Measurements from ENCODE around the gene LTO1. TPM values are rescaled to one million over a fixed set of nuclear protein-coding genes. Genes with fewer than 3 reads are reported as not detected.

The LTO1 gene, protein sequence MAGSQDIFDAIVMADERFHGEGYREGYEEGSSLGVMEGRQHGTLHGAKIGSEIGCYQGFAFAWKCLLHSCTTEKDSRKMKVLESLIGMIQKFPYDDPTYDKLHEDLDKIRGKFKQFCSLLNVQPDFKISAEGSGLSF
- polyA plus RNA-seq (2011; rRNA removed) (13.7 and 14.5 TPM in 2 replicates), polyA minus RNA-seq (2011; rRNA and poly(A)+ RNA removed) (6.7 and 7.5 TPM in 2 replicates)

DNA sequence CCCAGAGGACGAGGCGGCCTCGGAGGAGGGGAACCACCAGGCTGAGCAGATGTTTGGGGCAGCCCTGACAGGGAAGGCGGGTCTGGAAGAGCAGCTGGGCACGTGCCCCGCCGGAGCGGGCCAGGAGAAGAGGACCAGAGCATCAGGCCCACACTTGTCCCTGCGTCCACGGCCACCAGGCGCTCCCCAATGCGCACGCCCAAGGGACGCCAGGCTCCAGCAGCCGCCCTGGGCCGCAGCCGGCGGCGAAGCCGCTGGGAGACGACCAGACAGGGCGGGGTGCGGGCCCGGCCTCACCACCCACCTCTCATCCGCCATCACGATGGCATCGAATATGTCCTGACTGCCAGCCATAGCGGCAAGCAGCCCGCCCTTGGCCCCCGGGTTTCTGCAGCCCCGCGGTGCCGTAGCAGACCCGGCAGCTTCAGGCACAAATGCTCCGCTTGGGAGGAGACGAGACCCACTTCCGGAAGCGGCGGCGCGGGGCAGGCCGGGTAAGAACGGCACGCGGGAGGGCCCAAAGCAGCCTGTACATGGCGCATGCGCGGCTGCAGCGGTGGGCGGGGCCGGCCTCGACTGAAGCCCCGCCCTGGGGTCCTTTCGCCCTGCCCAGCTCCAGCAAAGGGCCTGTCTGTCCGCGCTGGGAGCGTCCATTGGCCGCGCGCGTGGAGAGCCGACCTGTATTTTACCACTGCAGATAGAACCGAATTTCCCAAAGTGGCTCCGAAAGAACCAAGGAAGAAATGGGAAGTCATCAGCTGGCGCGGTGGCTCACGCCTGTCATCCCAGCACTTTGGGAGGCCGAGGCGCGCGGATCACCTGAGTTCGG, at the start of gene LTO1:
TSS of gene LTO1 (minus strand) at position 468 of the 829 bp plus-strand sequence. CDS start at position 354, 114 bp downstream.
- Histone ChIP-seq H3K27me3 (ENCODE audit: control insufficient read depth, insufficient read depth, low read length) (no peaks in the 10 kb centered on the region), H3K4me3 (ENCODE audit: low read depth, low read length) (peak within 1 kb of the TSS; percentile 88), H3K36me3 (ENCODE audit: control insufficient read depth, insufficient read depth, low read length) (peaks cover 5% of the 10 kb centered on the region)
- CTCF ChIA-PET: interaction anchor here (0.6 to 3.0 kb wide), 7 partner anchors 11 to 575 kb away, joined by 3 to 11 read pairs (median 4); no protein-coding TSS in a partner anchor
- peak; percentile 79 for DNase-seq (ENCODE audit: low read depth)
- POLR2A ChIA-PET: interaction anchor here (0.6 kb wide), 1 partner anchor 31 kb away, joined by 8 read pairs; no protein-coding TSS in a partner anchor
- TF ChIP-seq, protein P1, sequence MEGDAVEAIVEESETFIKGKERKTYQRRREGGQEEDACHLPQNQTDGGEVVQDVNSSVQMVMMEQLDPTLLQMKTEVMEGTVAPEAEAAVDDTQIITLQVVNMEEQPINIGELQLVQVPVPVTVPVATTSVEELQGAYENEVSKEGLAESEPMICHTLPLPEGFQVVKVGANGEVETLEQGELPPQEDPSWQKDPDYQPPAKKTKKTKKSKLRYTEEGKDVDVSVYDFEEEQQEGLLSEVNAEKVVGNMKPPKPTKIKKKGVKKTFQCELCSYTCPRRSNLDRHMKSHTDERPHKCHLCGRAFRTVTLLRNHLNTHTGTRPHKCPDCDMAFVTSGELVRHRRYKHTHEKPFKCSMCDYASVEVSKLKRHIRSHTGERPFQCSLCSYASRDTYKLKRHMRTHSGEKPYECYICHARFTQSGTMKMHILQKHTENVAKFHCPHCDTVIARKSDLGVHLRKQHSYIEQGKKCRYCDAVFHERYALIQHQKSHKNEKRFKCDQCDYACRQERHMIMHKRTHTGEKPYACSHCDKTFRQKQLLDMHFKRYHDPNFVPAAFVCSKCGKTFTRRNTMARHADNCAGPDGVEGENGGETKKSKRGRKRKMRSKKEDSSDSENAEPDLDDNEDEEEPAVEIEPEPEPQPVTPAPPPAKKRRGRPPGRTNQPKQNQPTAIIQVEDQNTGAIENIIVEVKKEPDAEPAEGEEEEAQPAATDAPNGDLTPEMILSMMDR (IDR thresholded peaks at IDR 0.05; ENCODE audit: insufficient read depth, low read depth, low read length): no peak

DNA sequence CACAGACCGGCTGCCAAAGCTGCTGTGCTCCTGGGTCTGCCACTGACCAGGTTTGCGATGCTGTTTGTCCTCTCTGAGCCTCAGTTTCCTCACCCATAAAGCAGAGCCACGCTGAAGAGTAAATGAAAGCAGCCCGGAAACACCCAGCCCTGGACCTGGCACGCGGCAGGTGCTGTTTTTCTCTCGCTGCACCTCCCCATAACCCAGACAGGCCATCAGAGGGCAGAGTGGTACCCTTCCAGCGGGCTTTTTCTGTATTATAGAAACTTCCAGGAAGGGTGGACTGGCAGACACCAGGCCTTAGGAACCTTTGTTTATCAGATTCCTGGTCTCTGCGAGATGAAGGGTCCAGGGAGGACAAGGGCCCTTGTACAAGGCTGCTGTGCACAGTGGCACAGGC, 46.6 kb upstream of the LTO1 start:
- TF ChIP-seq, protein P1 (IDR thresholded peaks at IDR 0.05; ENCODE audit: insufficient read depth, low read depth, low read length): 0 out of 2 replicates have a peak, but pooled peaks have one; percentile 18
- Histone ChIP-seq H3K27me3 (ENCODE audit: control insufficient read depth, insufficient read depth, low read length) (peaks cover 50% of the 10 kb centered on the region), H3K36me3 (ENCODE audit: control insufficient read depth, insufficient read depth, low read length) (no peaks in the 10 kb centered on the region), H3K4me3 (ENCODE audit: low read depth, low read length) (no peak overlapping the region)
- CTCF ChIA-PET: interaction anchor here (1.3 to 2.1 kb wide), 4 partner anchors 21 to 79 kb away, joined by 3 to 11 read pairs (median 5); no protein-coding TSS in a partner anchor
- DNase-seq (ENCODE audit: low read depth): no peak
- POLR2A ChIA-PET: no interaction called here

DNA sequence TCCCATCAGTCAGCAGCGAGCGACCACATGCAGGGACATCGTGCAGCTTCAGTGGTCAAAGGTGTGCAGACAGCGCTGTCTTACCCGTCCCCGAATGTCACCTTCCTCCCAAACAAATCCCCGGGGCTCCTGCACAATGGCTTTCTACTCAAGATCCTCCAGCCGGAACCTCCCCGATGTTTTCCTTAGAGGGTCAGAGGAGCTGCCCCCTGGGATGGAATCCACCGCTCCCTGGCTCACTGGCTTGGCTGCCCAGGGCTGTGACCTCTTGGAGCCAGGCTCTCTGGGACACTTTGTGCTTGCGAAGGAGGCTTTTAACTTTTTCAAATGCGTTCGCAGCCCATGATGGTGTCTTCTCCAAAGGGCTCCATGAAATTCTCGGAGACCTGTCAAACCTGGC, 46.0 kb upstream of the LTO1 start:
- TF ChIP-seq, protein P1 (IDR thresholded peaks at IDR 0.05; ENCODE audit: insufficient read depth, low read depth, low read length): no peak
- DNase-seq (ENCODE audit: low read depth): no peak
- no peak overlapping the region for H3K4me3 ChIP-seq (ENCODE audit: low read depth, low read length)
- H3K36me3 ChIP-seq (ENCODE audit: control insufficient read depth, insufficient read depth, low read length): no peaks in the 10 kb centered on the region
- H3K27me3 ChIP-seq (ENCODE audit: control insufficient read depth, insufficient read depth, low read length): peaks cover 49% of the 10 kb centered on the region
- POLR2A ChIA-PET: no interaction called here
- CTCF ChIA-PET: interaction anchor here (1.3 to 2.1 kb wide), 5 partner anchors 20 to 80 kb away, joined by 3 to 11 read pairs (median 5); no protein-coding TSS in a partner anchor

DNA sequence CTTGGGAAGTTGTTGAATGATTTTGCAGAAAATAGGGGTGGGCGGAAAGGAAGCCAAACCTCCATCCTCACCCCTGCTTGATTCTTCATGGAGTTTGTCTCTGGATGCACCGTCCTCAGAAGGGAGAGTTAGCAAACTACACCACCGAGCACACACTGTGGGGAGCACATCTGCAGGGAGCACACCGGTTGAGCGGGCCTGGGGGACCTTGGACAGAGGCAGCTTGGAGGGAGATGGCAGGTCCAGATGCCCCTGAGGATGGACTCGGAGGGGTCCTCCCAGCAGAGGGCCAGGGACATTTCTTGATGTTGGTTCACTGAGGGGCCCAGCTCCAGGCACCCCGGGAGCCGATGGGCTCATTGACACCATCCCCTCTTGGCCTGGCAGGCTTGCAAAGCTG, 43.8 kb upstream of the LTO1 start:
- ChIA-PET CTCF (interaction anchor here (0.6 to 1.4 kb wide), 4 partner anchors 9 to 200 kb away, joined by 3 read pairs; no protein-coding TSS in a partner anchor), POLR2A (no interaction called here)
- Histone ChIP-seq H3K27me3 (ENCODE audit: control insufficient read depth, insufficient read depth, low read length) (peaks cover 45% of the 10 kb centered on the region), H3K4me3 (ENCODE audit: low read depth, low read length) (no peak overlapping the region), H3K36me3 (ENCODE audit: control insufficient read depth, insufficient read depth, low read length) (no peaks in the 10 kb centered on the region)
- TF ChIP-seq, protein P1 (IDR thresholded peaks at IDR 0.05; ENCODE audit: insufficient read depth, low read depth, low read length): no peak
- no peak for DNase-seq (ENCODE audit: low read depth)

DNA sequence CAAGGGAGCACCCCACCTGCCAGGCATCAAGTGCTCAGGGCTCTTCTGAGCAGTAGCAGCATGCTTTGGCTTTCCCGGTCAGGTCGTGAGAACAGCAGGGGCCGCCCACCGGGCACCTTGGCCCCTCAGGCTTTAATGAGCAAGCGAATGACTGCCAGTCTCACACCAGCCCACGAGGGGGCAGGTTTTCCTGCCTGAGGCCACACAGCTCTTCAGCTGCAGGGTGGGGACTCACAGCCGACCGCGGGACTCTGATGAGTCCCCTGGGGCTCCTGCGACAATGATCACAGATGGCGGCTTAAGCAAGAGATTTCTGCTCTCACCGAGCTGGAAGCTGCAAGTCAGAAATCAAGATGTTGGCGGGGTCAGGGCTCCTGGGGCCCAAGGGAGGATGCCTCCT, 43.0 kb upstream of the LTO1 start:
- Histone ChIP-seq H3K36me3 (ENCODE audit: control insufficient read depth, insufficient read depth, low read length) (no peaks in the 10 kb centered on the region), H3K27me3 (ENCODE audit: control insufficient read depth, insufficient read depth, low read length) (peaks cover 44% of the 10 kb centered on the region), H3K4me3 (ENCODE audit: low read depth, low read length) (no peak overlapping the region)
- CTCF ChIA-PET: interaction anchor here (0.7 to 1.3 kb wide), 10 partner anchors 8 to 1115 kb away, joined by 3 to 6 read pairs (median 3); no protein-coding TSS in a partner anchor
- no peak for DNase-seq (ENCODE audit: low read depth)
- TF ChIP-seq, protein P1 (IDR thresholded peaks at IDR 0.05; ENCODE audit: insufficient read depth, low read depth, low read length): peak; percentile 51
- POLR2A ChIA-PET: no interaction called here

Data from BJ (cell line).